IPS-NIHi11 (cell line): ENCODE measurements around the gene ECM1.

ENCODE experiments used
- DNase-seq: peaks from one replicate; pipeline ENCODE4 v3.0.0; 2012; ENCODE audit warnings: mixed read lengths, low spot score

Gene ECM1

GRCh38 chr1:150507912-150508864 is at the start of gene ECM1:
TSS of gene ECM1 (plus strand) at chr1:150508109. CDS start at chr1:150508210, 101 bp downstream.
- no peak for DNase-seq

- peak; percentile 82 for DNase-seq
Measured at GRCh38 chr1:150464422-150464826, 43.5 kb upstream of the ECM1 start.

GRCh38 chr1:150466964-150467363 is 40.9 kb upstream of the ECM1 start:
- DNase-seq: no peak

GRCh38 chr1:150469291-150469690 is 38.6 kb upstream of the ECM1 start:
- DNase-seq: no peak

- DNase-seq: peak; percentile 59
Measured at GRCh38 chr1:150472601-150473200, 35.2 kb upstream of the ECM1 start.

- no peak for DNase-seq
Measured at GRCh38 chr1:150473659-150474058, 34.2 kb upstream of the ECM1 start.

- no peak for DNase-seq
Measured at GRCh38 chr1:150474869-150475268, 33.0 kb upstream of the ECM1 start.

GRCh38 chr1:150476754-150477153 is 31.2 kb upstream of the ECM1 start:
- no peak for DNase-seq

GRCh38 chr1:150477320-150477719 is 30.6 kb upstream of the ECM1 start:
- no peak for DNase-seq

- no peak for DNase-seq
Measured at GRCh38 chr1:150477733-150478132, 30.2 kb upstream of the ECM1 start.

- DNase-seq: no peak
Measured at GRCh38 chr1:150479370-150479769, 28.5 kb upstream of the ECM1 start.

- no peak for DNase-seq
Measured at GRCh38 chr1:150479927-150480352, 28.0 kb upstream of the ECM1 start.

GRCh38 chr1:150484431-150484830 is 23.5 kb upstream of the ECM1 start:
- no peak for DNase-seq

- no peak for DNase-seq
Measured at GRCh38 chr1:150484861-150485260, 23.0 kb upstream of the ECM1 start.

GRCh38 chr1:150486966-150487762 is 20.7 kb upstream of the ECM1 start, which contains the start of gene TARS2:
TSS of gene TARS2 (plus strand) at chr1:150487419. CDS start at chr1:150487451, 32 bp downstream.
- DNase-seq: peak; percentile 95

GRCh38 chr1:150487763-150488115 is 20.2 kb upstream of the ECM1 start:
- no peak for DNase-seq

- no peak for DNase-seq
Measured at GRCh38 chr1:150493175-150493574, 14.7 kb upstream of the ECM1 start.

- DNase-seq: no peak
Measured at GRCh38 chr1:150498342-150498741, 9.6 kb upstream of the ECM1 start.

- no peak for DNase-seq
Measured at GRCh38 chr1:150505431-150505830, 2.5 kb upstream of the ECM1 start.

- DNase-seq: no peak
Measured at GRCh38 chr1:150508982-150509381, 1.1 kb downstream of the ECM1 start.

- no peak for DNase-seq
Measured at GRCh38 chr1:150511551-150511950, 3.6 kb downstream of the ECM1 start.

GRCh38 chr1:150511985-150512660 is 4.2 kb downstream of the ECM1 start:
- no peak for DNase-seq
